Muscle of leg (tissue), 11 donors: ENCODE measurements around the gene MAPK8. TPM values are rescaled to one million over a fixed set of nuclear protein-coding genes. Genes with fewer than 3 reads are reported as not detected.
A peak's percentile ranks its signal among the peaks of the same experiment; 100 is the strongest.
"Not testable (repeated sequence)": the region's sequence is repeated elsewhere in the genome, so short reads cannot be mapped to it uniquely, and the experiment has no call there.

Source experiments
- DNase-seq: peaks from one replicate; pipeline ENCODE4 v3.0.0; 2013
- H3K27ac ChIP-seq: one replicate; pipeline ENCODE4 v1.5.1; 2013; ENCODE audit warnings: mild to moderate bottlenecking, low read length, control low read depth
- H3K27me3 ChIP-seq: one replicate; pipeline ENCODE4 v1.6.1; 2013; ENCODE audit warnings: low read length; ENCODE audit not compliant: control insufficient read depth, insufficient read depth
- H3K36me3 ChIP-seq: one replicate; pipeline ENCODE4 v1.6.1; 2013; ENCODE audit warnings: low read length; ENCODE audit not compliant: control insufficient read depth, insufficient read depth
- H3K4me1 ChIP-seq: one replicate; pipeline ENCODE4 v1.6.1; 2013; ENCODE audit warnings: low read length; ENCODE audit not compliant: control insufficient read depth, insufficient read depth
- H3K4me3 ChIP-seq: one replicate; pipeline ENCODE4 v1.5.1; 2013; ENCODE audit warnings: low read length, control low read depth
- H3K9me3 ChIP-seq: replicated peaks from 2 replicates; pipeline ENCODE4 v1.6.1; 2013; ENCODE audit warnings: low read depth, low read length; ENCODE audit not compliant: control insufficient read depth
- WGBS: methylation state at CpG from one replicate; pipeline ENCODE4 v1.1.5; 2013; ENCODE audit warnings: missing lambda C conversion rate; ENCODE audit not compliant: insufficient coverage; 5-methylcytosine and 5-hydroxymethylcytosine counted together
- polyA plus RNA-seq, 8 donors: library from polyadenylated mRNA; unstranded; fragments of 120-200 nt; gene quantifications; one replicate each; pipeline versions ENCODE4 v1.2.1 to v1.2.3, GENCODE V29; 2013; ENCODE audit warnings: inconsistent platforms in 1 of 8, low replicate concordance in 1 of 8; ENCODE audit not compliant: insufficient read length in 8 of 8, insufficient read depth in 1 of 8
- total RNA-seq: library from RNA; stranded (reverse); fragments of 120-200 nt; gene quantifications from one replicate; pipeline ENCODE4 v1.2.4, GENCODE V29; 2013

MAPK8 gene
- total and polyA plus RNA-seq, 9 donors: 26.0 to 45.5 (median 32.2) TPM

DNA sequence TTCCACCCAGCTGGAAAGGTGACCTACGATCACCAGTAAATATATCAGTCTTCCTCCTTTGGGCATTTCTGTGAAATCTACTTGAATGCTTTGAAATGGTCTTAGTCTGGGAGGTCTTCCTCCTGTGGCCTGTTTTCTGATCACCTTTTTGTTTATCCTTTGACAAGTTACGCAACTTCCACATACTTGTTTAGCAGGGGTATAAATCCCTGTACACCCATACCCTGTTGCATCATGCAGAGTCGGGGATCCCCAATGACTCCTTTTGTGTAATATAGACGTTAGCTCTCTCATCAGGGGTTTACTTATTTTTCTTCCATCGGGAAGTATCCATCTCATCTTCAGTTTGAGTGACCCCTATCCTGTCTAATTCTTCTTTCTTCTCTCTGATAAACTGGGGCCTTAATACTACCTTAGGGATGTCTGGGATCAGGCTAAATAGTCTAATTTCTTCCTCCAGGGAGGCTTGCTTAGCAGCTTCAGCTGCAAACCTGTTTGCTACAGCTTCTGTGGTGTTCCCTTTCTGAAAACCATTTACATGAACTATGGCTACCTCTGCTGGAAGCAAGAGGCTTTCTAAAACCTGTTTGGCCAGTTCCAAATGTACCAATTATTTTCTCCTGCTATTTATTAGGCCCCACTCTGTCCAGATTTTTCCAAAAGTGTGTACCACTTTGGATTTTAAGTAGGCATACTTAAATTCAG, 25.8 kb downstream of the MAPK8 start:
- WGBS: no CpG with 5 or more reads among the region's 5 CpGs
- no peaks in the 10 kb centered on the region for H3K27me3 ChIP-seq

DNA sequence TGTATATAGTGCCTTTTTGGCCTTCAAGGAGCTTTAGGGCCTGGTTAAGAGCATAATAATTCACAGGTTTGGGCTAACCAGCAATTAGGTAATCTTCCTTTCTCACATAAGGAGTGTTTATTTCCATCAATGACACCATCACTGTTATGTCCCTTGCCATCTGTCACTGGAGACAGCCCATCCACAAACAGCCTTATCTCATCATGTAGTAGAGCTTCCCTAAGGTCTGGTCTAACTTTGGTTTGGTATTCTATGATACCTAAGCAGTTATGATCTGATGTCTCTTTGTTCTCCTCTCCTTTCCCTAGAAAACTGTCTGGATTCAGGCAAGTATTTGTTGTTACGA, 26.4 kb downstream of the MAPK8 start:
- H3K4me1 ChIP-seq: no peaks in the 10 kb centered on the region
- DNase-seq: no peak
- peaks cover 4% of the 10 kb centered on the region for H3K36me3 ChIP-seq
- WGBS: no CpG with 5 or more reads among the region's 1 CpG
- no peak overlapping the region for H3K4me3 ChIP-seq
- no peak overlapping the region for H3K27ac ChIP-seq
- peaks cover 19% of the 10 kb centered on the region for H3K9me3 ChIP-seq
- H3K27me3 ChIP-seq: no peaks in the 10 kb centered on the region

More for the DNA sequence above, 25.8 kb downstream of the MAPK8 start:
- H3K4me1 ChIP-seq: no peaks in the 10 kb centered on the region
- no peak for DNase-seq
- no peak overlapping the region for H3K4me3 ChIP-seq
- H3K27ac ChIP-seq: no peak overlapping the region
- H3K9me3 ChIP-seq: peaks cover 19% of the 10 kb centered on the region
- peaks cover 4% of the 10 kb centered on the region for H3K36me3 ChIP-seq

DNA sequence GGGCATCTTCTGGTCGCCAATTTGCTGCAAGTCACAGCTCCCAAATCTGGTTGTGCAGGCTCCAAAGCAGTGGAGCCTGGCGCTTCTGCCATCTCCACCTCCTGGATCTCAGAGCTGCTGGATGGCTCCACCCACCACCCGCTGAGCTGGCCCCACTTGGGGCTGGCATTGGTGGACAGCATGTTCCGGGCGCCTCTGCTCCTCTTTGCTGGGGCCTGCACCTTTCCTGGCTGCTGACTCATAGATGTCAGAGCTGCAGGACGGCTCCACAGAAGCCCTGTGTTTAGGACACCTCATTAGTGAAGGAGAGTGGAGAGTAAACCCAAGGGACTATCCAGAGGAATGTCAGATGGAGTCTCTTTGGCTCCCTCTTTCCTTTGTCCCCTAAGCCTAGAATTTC, 27.4 kb downstream of the MAPK8 start:
- Histone ChIP-seq H3K4me3 (no peak overlapping the region), H3K27ac (no peak overlapping the region), H3K9me3 (peaks cover 19% of the 10 kb centered on the region), H3K27me3 (no peaks in the 10 kb centered on the region), H3K4me1 (no peaks in the 10 kb centered on the region), H3K36me3 (peaks cover 4% of the 10 kb centered on the region)
- 94% methylated on average over 5 of the region's 6 CpGs for WGBS
- no peak for DNase-seq

DNA sequence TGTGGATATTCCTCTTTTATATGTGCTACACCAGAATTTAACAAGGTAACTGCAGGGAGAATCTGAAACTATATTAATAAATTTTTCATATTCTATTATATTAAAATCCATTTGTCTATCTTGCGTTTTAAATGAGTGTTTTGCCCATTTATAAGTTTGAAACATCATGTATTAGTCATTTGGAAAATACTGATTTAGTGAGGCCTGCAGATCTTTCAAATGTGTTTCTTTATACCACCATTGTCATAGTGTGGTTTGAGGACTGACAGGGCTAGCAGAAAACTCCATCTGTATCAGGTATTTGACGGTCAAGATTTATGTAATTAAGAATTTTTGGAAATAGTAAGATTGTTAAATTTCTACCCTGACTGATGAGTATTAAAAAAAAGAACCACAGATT, 29.3 kb downstream of the MAPK8 start:
- WGBS: no CpG with 5 or more reads among the region's 2 CpGs
- H3K27ac ChIP-seq: no peak overlapping the region
- H3K27me3 ChIP-seq: no peaks in the 10 kb centered on the region
- peaks cover 2% of the 10 kb centered on the region for H3K36me3 ChIP-seq
- no peak for DNase-seq
- no peaks in the 10 kb centered on the region for H3K4me1 ChIP-seq
- H3K4me3 ChIP-seq: no peak overlapping the region
- peaks cover 19% of the 10 kb centered on the region for H3K9me3 ChIP-seq

DNA sequence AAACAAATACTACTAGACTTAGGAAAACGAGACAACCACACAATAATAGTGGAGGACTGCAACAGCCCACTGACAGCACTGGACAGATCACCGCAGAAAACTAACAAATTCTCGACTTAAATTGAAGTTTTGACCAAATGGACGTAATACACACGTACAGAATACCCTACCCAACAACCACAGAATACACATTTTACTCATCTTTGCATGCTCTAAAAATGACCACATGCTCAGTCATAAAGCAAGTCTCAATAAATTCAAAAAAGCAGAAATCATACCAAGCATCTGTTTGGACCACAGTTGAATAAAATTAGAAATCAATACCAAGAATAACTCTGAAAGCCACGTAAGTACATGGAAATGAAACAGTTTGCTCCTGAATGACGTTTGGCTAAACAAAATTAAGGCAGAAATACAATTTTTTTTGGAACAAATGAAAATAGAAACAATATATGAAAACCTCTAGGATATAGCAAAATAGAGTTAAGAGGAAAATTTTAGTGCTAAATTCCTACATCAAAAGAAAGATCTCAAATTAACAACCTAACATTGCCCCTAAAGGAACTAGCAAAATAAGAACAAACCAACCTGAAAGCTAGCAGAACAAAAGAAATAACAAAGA, 30.6 kb downstream of the MAPK8 start:
- no peaks in the 10 kb centered on the region for H3K27me3 ChIP-seq
- no peak overlapping the region for H3K27ac ChIP-seq
- DNase-seq: no peak
- 86% methylated on average over 4 of the region's 7 CpGs for WGBS
- peaks cover 7% of the 10 kb centered on the region for H3K9me3 ChIP-seq
- H3K36me3 ChIP-seq: peaks cover 2% of the 10 kb centered on the region
- no peaks in the 10 kb centered on the region for H3K4me1 ChIP-seq
- no peak overlapping the region for H3K4me3 ChIP-seq

DNA sequence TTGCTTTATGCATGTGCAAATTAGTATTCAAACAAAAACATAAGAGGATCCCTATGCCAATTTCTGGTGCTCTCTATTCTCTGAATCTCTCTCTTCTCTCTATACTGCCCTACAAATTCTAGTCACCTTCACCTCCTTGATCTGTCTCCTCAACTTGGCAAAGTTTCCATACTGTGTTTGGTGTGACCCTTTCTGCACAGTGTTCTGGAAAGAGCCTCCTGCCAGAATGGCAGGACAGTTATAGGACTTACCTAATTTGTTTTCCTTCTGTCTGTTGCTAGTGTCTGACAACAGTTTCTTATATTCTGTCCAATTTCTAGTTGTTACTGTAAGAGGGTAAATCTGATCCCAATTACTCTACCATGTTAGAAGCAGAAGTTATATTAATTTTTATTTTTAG, 34.3 kb downstream of the MAPK8 start:
- H3K36me3 ChIP-seq: no peaks in the 10 kb centered on the region
- H3K4me1 ChIP-seq: no peaks in the 10 kb centered on the region
- H3K27ac ChIP-seq: no peak overlapping the region

DNA sequence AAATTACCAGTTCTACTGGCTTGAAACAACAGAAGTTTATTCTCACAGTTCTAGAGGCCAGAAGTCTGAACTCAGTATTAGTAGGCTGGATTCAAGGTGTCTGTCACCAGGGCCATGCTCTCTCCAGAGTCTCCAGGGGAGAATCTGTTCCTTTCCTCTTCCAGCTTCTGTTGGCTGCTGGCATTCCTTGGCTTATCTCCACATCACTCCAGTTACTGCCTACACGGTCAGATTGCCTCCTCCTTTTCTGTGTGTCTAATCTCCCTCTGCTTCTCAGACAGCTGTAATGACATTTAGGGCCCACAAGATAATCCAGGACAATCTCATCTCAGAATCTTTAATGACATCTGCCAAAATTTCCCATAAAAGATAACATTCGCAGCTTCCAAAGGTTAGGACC, 36.6 kb downstream of the MAPK8 start:
- Histone ChIP-seq H3K36me3 (no peaks in the 10 kb centered on the region), H3K27me3 (no peaks in the 10 kb centered on the region), H3K4me1 (no peaks in the 10 kb centered on the region), H3K4me3 (no peak overlapping the region), H3K27ac (no peak overlapping the region), H3K9me3 (peaks cover 10% of the 10 kb centered on the region)
- no peak for DNase-seq
- 30% methylated on average over 1 of the region's 2 CpGs for WGBS

More for the DNA sequence above, 34.3 kb downstream of the MAPK8 start:
- H3K4me3 ChIP-seq: no peak overlapping the region
- H3K27me3 ChIP-seq: no peaks in the 10 kb centered on the region
- H3K9me3 ChIP-seq: peaks cover under 1% of the 10 kb centered on the region
- DNase-seq: peak; percentile 39

DNA sequence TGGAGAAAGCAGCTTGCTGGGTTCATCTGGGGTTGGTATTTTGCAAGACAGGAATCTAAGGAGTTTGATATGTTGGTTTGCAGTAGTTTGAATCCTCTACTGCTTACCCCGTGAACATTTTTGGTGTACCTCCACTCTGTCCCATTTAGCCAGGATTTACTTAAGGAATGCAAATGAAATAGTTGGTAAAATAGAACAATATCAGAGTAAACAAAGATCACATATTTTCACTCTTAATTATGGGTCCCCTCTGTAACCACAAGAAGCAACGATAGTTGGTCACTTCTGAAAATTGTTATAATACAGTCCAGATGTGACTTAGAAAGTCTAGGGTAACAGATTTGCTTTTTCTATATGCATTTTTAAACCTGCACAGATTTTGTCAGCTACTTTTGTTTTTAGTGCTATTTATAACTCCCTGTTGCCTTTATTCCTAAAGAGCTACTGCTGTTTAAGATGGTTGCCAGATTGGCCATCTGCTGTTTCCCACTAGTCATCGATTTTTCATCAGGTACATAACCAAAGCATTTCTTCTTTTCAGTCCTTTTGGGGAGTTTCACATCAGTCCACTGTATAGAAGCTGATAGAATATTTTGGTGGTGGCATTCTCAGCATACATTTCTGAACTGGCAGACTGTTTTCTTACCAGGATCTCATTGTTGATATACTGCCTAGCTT, 37.6 kb downstream of the MAPK8 start:
- H3K36me3 ChIP-seq: no peaks in the 10 kb centered on the region
- H3K27ac ChIP-seq: no peak overlapping the region
- no peak overlapping the region for H3K4me3 ChIP-seq
- no peak for DNase-seq
- H3K4me1 ChIP-seq: no peaks in the 10 kb centered on the region
- no peaks in the 10 kb centered on the region for H3K27me3 ChIP-seq
- no CpG with 5 or more reads among the region's 3 CpGs for WGBS
- peaks cover 11% of the 10 kb centered on the region for H3K9me3 ChIP-seq

DNA sequence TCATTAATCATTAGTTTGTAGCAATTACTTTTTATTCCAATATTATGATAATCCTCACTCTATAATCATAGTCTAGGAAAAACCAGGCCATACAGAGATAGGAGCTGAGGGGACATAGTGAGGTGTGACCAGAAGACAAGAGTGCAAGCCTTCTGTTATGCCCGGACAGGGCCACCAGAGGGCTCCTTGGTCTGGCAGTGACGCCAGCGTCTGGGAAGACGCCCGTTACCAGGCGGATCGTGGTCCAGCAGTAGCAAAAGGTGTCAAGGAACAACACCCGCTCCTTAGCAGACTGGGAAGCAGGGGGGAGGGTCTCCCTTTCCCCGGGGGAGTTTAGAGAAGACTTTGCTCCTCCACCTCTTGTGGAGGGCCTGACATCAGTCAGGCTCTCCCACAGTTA, 39.8 kb downstream of the MAPK8 start:
- H3K9me3 ChIP-seq: peaks cover 13% of the 10 kb centered on the region
- H3K4me1 ChIP-seq, H3K27ac ChIP-seq, H3K27me3 ChIP-seq, H3K4me3 ChIP-seq, DNase-seq, H3K36me3 ChIP-seq: not testable (repeated sequence)
- 98% methylated on average over 8 of the region's 9 CpGs for WGBS

DNA sequence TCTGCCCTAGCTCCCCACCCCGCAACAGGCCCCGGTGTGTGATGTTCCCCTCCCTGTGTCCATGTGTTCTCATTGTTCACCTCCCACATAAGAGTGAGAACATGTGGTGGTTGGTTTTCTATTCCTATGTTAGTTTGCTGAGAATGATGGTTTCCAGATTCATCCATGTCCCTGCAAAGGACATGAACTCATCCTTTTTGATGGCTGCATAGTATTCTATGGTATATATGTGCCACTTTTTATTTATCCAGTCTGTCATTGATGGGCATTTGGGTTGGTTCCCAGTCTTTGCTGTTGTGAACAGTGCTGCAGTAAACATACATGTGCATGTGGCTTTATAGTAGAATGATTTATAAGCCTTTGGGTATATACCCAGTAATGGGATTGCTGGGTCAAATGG, 41.1 kb downstream of the MAPK8 start:
- H3K27me3 ChIP-seq, H3K27ac ChIP-seq, H3K36me3 ChIP-seq, H3K4me3 ChIP-seq, H3K4me1 ChIP-seq, DNase-seq: not testable (repeated sequence)
- H3K9me3 ChIP-seq: peaks cover 15% of the 10 kb centered on the region
- no CpG with 5 or more reads among the region's 2 CpGs for WGBS
